Prostate gland (tissue), 2 donors: ENCODE measurements around the gene VRK1. TPM values are rescaled to one million over a fixed set of nuclear protein-coding genes. Genes with fewer than 3 reads are reported as not detected.
A peak's percentile ranks its signal among the peaks of the same experiment; 100 is the strongest.

ENCODE experiments used
- DNase-seq: peaks from one replicate; pipeline ENCODE4 v3.0.0-alpha.2; 2019; ENCODE audit warnings: low spot score
- H3K27ac ChIP-seq, 2 donors: fragments of 200-600 bp; sonication (generic); 2 replicates each; pipeline ENCODE4 v1.5.1; 2017 to 2019
- H3K27me3 ChIP-seq: fragments of 200-600 bp; sonication (generic); replicated peaks from 2 replicates; pipeline ENCODE4 v1.5.1; 2019; ENCODE audit not compliant: insufficient read depth
- H3K36me3 ChIP-seq, 2 donors: fragments of 200-600 bp; sonication (generic); 1 replicate in 1 of 2; 2 replicates in 1 of 2; pipeline versions ENCODE4 v1.5.1 to v1.8.1; 2017 to 2019
- H3K4me1 ChIP-seq: fragments of 200-600 bp; sonication (generic); replicated peaks from 2 replicates; pipeline ENCODE4 v1.5.1; 2019
- H3K4me3 ChIP-seq, 2 donors: fragments of 200-600 bp; sonication (generic); 2 replicates each; pipeline ENCODE4 v1.5.1; 2017 to 2019
- H3K9me3 ChIP-seq: fragments of 200-600 bp; sonication (generic); 2 replicates; pipeline ENCODE4 v1.5.1; 2017
- POLR2A ChIP-seq: fragments of 450-650 bp; IDR thresholded peaks from one replicate; pipeline ENCODE4 v1.6.1; 2016; ENCODE audit warnings: antibody characterized with exemption, mild to moderate bottlenecking
- POLR2AphosphoS5 ChIP-seq: sonication (generic); formaldehyde crosslinking; IDR thresholded peaks from one replicate; pipeline ENCODE4 v1.6.1; 2017; ENCODE audit warnings: antibody characterized with exemption
- WGBS: methylation state at CpG from one replicate; pipeline ENCODE4 v1.1.5; 2018; 5-methylcytosine and 5-hydroxymethylcytosine counted together
- intact Hi-C: fragments of 100-400 bp; cut with DNase I; formaldehyde crosslinking; loops from one replicate; pipeline ENCODE4 v1.14.2; 2022
- total RNA-seq, 2 donors: library from RNA; depleted of rRNA; stranded (reverse); fragments of >200 nt; gene quantifications; one replicate each; pipeline ENCODE4 v1.1.0, GENCODE V29; 2016
- TF ChIP-seq, protein P1 (sequence below), 4 experiments: fragments of 200-600 bp in 2 of 4; fragments of 450-650 bp in 2 of 4; sonication (generic) in 2 of 4; IDR thresholded peaks; 1 replicate in 3 of 4; 2 replicates in 1 of 4; pipeline ENCODE4 v1.5.1; 2016 to 2019; ENCODE audit warnings: antibody characterized with exemption in 4 of 4, mild to moderate bottlenecking in 2 of 4, moderate library complexity in 2 of 4

Gene VRK1
- total RNA-seq, 2 donors from 2014 or later, result 11.4 to 20.3 TPM

DNA sequence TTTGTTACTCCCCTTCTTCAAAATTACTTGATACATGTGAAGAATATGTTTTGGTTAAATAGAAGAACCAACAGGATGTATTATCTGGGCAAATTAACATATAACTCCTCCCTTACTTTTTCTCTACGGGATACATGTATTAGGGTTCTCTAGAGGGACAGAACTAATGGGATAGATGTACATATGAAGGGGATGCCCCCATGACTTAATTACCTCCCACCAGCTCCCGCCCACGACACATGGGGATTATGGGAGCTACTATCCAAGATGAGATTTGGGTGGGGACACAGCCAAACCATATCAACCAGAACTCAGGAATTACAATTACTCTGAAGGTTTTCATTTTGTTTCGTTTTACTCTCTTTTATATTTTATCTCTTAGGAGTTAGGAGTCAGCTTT lies 41.3 kb downstream of the VRK1 start:
- 98% methylated on average over 4 of the region's 4 CpGs for whole genome bisulfite sequencing

GRCh38 chr14:96839251-96839650 lies 42.1 kb downstream of the VRK1 start:
- DNase-seq, result no peak
- H3K4me1 ChIP-seq, result no peaks in the 10 kb centered on the region
- intact Hi-C loops, result no loop called here
- WGBS, result 62% methylated on average over 2 of the region's 2 CpGs
- peak; percentile 29 for TF ChIP-seq POLR2AphosphoS5
- TF ChIP-seq, protein P1, sequence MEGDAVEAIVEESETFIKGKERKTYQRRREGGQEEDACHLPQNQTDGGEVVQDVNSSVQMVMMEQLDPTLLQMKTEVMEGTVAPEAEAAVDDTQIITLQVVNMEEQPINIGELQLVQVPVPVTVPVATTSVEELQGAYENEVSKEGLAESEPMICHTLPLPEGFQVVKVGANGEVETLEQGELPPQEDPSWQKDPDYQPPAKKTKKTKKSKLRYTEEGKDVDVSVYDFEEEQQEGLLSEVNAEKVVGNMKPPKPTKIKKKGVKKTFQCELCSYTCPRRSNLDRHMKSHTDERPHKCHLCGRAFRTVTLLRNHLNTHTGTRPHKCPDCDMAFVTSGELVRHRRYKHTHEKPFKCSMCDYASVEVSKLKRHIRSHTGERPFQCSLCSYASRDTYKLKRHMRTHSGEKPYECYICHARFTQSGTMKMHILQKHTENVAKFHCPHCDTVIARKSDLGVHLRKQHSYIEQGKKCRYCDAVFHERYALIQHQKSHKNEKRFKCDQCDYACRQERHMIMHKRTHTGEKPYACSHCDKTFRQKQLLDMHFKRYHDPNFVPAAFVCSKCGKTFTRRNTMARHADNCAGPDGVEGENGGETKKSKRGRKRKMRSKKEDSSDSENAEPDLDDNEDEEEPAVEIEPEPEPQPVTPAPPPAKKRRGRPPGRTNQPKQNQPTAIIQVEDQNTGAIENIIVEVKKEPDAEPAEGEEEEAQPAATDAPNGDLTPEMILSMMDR (IDR thresholded peaks at IDR 0.05), result no peak
- TF ChIP-seq POLR2A, result no peak
- H3K4me3 ChIP-seq, result no peak overlapping the region
- H3K9me3 ChIP-seq, result no peaks in the 10 kb centered on the region
- no peak overlapping the region for H3K27ac ChIP-seq
- H3K27me3 ChIP-seq, result no peaks in the 10 kb centered on the region
- no peaks in the 10 kb centered on the region for H3K36me3 ChIP-seq

More for the DNA sequence above, 41.3 kb downstream of the VRK1 start:
- intact Hi-C loops, result no loop called here
- no peaks in the 10 kb centered on the region for H3K36me3 ChIP-seq
- H3K27me3 ChIP-seq, result no peaks in the 10 kb centered on the region
- H3K4me3 ChIP-seq, result no peak overlapping the region
- H3K27ac ChIP-seq, result no peak overlapping the region
- H3K9me3 ChIP-seq, result no peaks in the 10 kb centered on the region
- TF ChIP-seq POLR2A (no peak), POLR2AphosphoS5 (no peak)
- TF ChIP-seq, protein P1 (IDR thresholded peaks at IDR 0.05), result no peak
- H3K4me1 ChIP-seq, result no peaks in the 10 kb centered on the region
- no peak for DNase-seq

DNA sequence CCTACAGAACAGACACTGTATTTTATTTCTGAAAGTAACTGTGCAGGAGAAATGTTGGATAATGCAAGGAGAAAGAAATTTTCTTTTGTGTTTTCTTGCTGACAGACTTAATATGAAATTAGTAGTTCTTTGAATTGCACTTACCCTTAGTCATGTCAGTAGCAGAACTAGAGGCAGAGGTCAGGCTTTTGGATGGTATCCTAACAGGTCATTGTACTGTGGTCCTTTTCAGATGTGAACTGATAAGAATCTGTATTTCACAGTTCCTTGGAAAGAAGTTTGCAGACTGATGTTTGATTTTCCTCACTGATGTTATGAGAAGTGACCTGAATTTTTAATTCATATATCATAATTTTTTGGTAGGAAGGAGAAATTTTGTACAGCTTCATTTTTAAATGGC lies 46.0 kb downstream of the VRK1 start:
- Histone ChIP-seq H3K9me3 (no peaks in the 10 kb centered on the region), H3K27me3 (no peaks in the 10 kb centered on the region), H3K4me3 (no peak overlapping the region), H3K36me3 (no peaks in the 10 kb centered on the region), H3K27ac (no peak overlapping the region), H3K4me1 (no peaks in the 10 kb centered on the region)
- DNase-seq, result no peak
- TF ChIP-seq POLR2AphosphoS5, result no peak
- no peak for TF ChIP-seq POLR2A
- intact Hi-C loops, result no loop called here

GRCh38 chr14:96844857-96845570 lies 47.8 kb downstream of the VRK1 start:
- H3K9me3 ChIP-seq, result no peaks in the 10 kb centered on the region
- 73% methylated on average over 1 of the region's 1 CpG for WGBS
- no peak overlapping the region for H3K4me3 ChIP-seq
- TF ChIP-seq POLR2AphosphoS5 (no peak), POLR2A (no peak)
- TF ChIP-seq, protein P1 (IDR thresholded peaks at IDR 0.05), result no peak
- no peaks in the 10 kb centered on the region for H3K27me3 ChIP-seq
- no peak overlapping the region for H3K27ac ChIP-seq
- no peak for DNase-seq
- no peaks in the 10 kb centered on the region for H3K36me3 ChIP-seq
- H3K4me1 ChIP-seq, result no peaks in the 10 kb centered on the region
- intact Hi-C loops, result no loop called here

DNA sequence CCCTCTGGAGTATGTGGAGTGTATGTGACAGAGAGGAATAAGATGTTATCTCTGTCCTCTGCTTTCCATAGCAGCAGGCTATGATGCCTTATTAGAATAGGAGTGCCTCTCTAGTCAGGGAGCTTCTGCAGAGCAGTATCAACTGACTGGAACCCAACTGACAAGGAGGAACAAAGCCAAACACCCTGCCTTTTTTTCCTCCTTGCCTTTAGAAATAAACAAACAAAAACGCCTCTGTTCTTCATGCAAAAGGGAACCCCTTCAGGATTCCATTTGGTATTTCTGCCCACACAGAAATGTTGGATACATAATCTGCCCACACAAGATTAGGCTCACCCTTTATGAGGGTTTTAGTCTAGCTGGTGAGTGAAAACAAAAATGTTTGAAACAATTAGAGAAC lies 50.3 kb downstream of the VRK1 start:
- Histone ChIP-seq H3K27me3 (no peaks in the 10 kb centered on the region), H3K27ac (no peak overlapping the region), H3K4me1 (no peaks in the 10 kb centered on the region), H3K4me3 (no peak overlapping the region), H3K9me3 (no peaks in the 10 kb centered on the region), H3K36me3 (no peaks in the 10 kb centered on the region)
- intact Hi-C loops, result no loop called here
- 67% methylated on average over 1 of the region's 1 CpG for WGBS
- DNase-seq, result no peak
- TF ChIP-seq, protein P1 (IDR thresholded peaks at IDR 0.05), result no peak
- no peak for TF ChIP-seq POLR2A
- no peak for TF ChIP-seq POLR2AphosphoS5
